Heart right ventricle (tissue), 16 donors: ENCODE measurements around the gene PMM2. TPM values are rescaled to one million over a fixed set of nuclear protein-coding genes. Genes with fewer than 3 reads are reported as not detected.
A peak's percentile ranks its signal among the peaks of the same experiment; 100 is the strongest.

Source experiments
- ATAC-seq, 8 donors: fragments of 200-7000 bp; cut with Tn5 transposase; one replicate each; pipeline ENCODE4 v1.9.1; 2020; ENCODE audit warnings: mild to moderate bottlenecking in 8 of 8, moderate library complexity in 8 of 8, moderate number of reproducible peaks in 1 of 8
- DNase-seq, 2 donors: peaks; one replicate each; pipeline ENCODE4 v3.0.0-alpha.2; 2020
- H3K27ac ChIP-seq, 10 donors: fragments of 200-600 bp; sonication (generic) in 2 of 10; one replicate each; pipeline versions ENCODE4 v1.5.0 to v1.8.0; 2020 to 2022; ENCODE audit warnings: mild to moderate bottlenecking in 3 of 10
- H3K27me3 ChIP-seq, 7 donors: fragments of 200-600 bp; one replicate each; pipeline ENCODE4 v1.8.0; 2021 to 2022; ENCODE audit warnings: mild to moderate bottlenecking in 2 of 7
- H3K36me3 ChIP-seq, 9 donors: fragments of 200-600 bp; sonication (generic) in 1 of 9; one replicate each; pipeline versions ENCODE4 v1.5.0 to v1.8.0; 2020 to 2022; ENCODE audit warnings: mild to moderate bottlenecking in 2 of 9
- H3K4me1 ChIP-seq, 9 donors: fragments of 200-600 bp; sonication (generic) in 1 of 9; one replicate each; pipeline versions ENCODE4 v1.5.0 to v1.8.0; 2020 to 2022; ENCODE audit warnings: mild to moderate bottlenecking in 4 of 9
- H3K4me3 ChIP-seq, 10 donors: fragments of 200-600 bp; sonication (generic) in 2 of 10; one replicate each; pipeline versions ENCODE4 v1.5.0 to v1.8.0; 2020 to 2022; ENCODE audit warnings: mild to moderate bottlenecking in 7 of 10, moderate library complexity in 2 of 10
- H3K9me3 ChIP-seq, 11 donors: fragments of 200-600 bp in 10 of 11; sonication (generic) in 2 of 11; one replicate each; pipeline versions ENCODE4 v1.5.0 to v1.8.0; 2013 to 2022; ENCODE audit warnings: mild to moderate bottlenecking in 2 of 11, control low read depth in 1 of 11, moderate library complexity in 1 of 11
- WGBS, 2 donors: extraction: QIAGEN DNeasy Blood & Tissue Kit; methylation state at CpG; one replicate each; pipeline ENCODE4 v1.1.7; 2013; ENCODE audit warnings: inconsistent platforms in 1 of 2; 5-methylcytosine and 5-hydroxymethylcytosine counted together
- intact Hi-C, 10 donors: fragments of 100-400 bp; cut with DNase I; formaldehyde crosslinking; loops; one replicate each; pipeline versions ENCODE4 v1.11.1 to v1.14.2; 2022
- polyA plus RNA-seq, 2 donors: library from polyadenylated mRNA; stranded (reverse); fragments of 200-250 nt; gene quantifications; one replicate each; pipeline ENCODE4 v1.2.3, GENCODE V29; 2013
- total RNA-seq, 10 donors: library from RNA; stranded (reverse); fragmentation: NEBNext Ultra II Directional in 3 of 10; extraction: Animal tissue kit (Norgen Biotek cat#: 25700) in 3 of 10; gene quantifications; one replicate each; pipeline versions ENCODE4 v1.2.1 to v1.2.4, GENCODE V29; 2021 to 2023
- TF ChIP-seq, protein P1 (sequence below), 9 donors: fragments of 200-600 bp; sonication (generic) in 2 of 9; IDR thresholded peaks; one replicate each; pipeline versions ENCODE4 v1.5.0 to v1.8.0; 2021 to 2022; ENCODE audit warnings: antibody characterized with exemption in 9 of 9, mild to moderate bottlenecking in 5 of 9, moderate library complexity in 1 of 9
- donor health status: Arrhythmogenic right ventricular cardiomyopathy.
- donor health status: ischemic (EF 13 %, LVEDD 7.1; RV severe dilation, severe dysfunction).
- donor health status: healthy with polysubstance abuse.
- donor health status: DM: no; HTN: yes; CAD: no.
- donor health status: DM: no; HTN: no; CAD: no.
- donor health status: ischemic (EF 25% LVEDD 6.9; RV normal size, moderate dysfunction).
- donor health status: ischemic (EF 25% LVEDD 5.7; RV mildly dilated, moderate dysfunction).
- donor health status: healthy.
- donor health status: DM: yes; HTN: yes; CAD: no.
- donor health status: Ischemic cardiomyopathy.
- donor health status: ischemic (EF 35%, LVEDD 5.7; RV mildly dilated, moderate dysfunction).
- donor health status: nonischemic (EF 11% LVEDD 7.7; RV severe dilation, severe dysfunction).
- donor health status: DM: yes; HTN: yes; CAD: no.
- donor health status: PGD.
- donor health status: ischemic (EF 29% LVEDD 5.4; RV normal size, mild dysfunction).
- donor health status: nonischemic (EF 23%, LVEDD 6.1; RV moderate dilation, normal function).

Gene PMM2
- total and polyA plus RNA-seq, 12 donors, result 9.4 to 25.9 (median 13.9) TPM

DNA sequence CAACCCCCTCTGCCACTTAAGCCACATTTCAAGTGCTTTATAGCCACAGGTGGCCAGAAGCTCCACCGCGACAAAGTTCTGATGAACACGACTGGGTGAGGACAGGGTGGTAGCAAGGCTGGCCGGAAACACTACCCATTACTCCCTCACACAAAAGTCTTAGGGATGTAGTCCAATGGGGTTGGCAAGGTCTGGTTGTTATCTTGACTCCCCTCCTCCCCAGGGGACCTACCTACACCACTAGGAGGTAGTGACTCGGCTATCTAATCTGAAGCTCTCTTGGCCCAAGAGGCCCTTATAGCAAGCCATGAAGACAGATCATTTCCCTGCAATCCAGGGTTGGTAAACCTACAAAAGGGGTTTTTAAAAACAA lies 92.9 kb downstream of the PMM2 start:
- no peak for ATAC-seq

GRCh38 chr16:8892101-8892575 lies 94.5 kb downstream of the PMM2 start:
- DNase-seq (no peak), ATAC-seq (peak in 1 of 8 donors; percentile 29)
- Histone ChIP-seq H3K27ac (no peak overlapping the region), H3K4me1 (peaks cover 0 to 31% (median 13%) of the 10 kb centered on the region in 9 donors), H3K4me3 (no peak overlapping the region), H3K36me3 (peaks cover 0 to 81% (median 59%) of the 10 kb centered on the region in 9 donors), H3K9me3 (no peaks in the 10 kb centered on the region), H3K27me3 (no peaks in the 10 kb centered on the region)
- 75 to 78% methylated on average over 16 of the region's 16 CpGs for WGBS, 2 donors
- TF ChIP-seq, protein P1, sequence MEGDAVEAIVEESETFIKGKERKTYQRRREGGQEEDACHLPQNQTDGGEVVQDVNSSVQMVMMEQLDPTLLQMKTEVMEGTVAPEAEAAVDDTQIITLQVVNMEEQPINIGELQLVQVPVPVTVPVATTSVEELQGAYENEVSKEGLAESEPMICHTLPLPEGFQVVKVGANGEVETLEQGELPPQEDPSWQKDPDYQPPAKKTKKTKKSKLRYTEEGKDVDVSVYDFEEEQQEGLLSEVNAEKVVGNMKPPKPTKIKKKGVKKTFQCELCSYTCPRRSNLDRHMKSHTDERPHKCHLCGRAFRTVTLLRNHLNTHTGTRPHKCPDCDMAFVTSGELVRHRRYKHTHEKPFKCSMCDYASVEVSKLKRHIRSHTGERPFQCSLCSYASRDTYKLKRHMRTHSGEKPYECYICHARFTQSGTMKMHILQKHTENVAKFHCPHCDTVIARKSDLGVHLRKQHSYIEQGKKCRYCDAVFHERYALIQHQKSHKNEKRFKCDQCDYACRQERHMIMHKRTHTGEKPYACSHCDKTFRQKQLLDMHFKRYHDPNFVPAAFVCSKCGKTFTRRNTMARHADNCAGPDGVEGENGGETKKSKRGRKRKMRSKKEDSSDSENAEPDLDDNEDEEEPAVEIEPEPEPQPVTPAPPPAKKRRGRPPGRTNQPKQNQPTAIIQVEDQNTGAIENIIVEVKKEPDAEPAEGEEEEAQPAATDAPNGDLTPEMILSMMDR (IDR thresholded peaks at IDR 0.05), result no peak
- intact Hi-C loops, result no loop called here

More for the DNA sequence above, 92.9 kb downstream of the PMM2 start:
- 63 to 74% methylated on average over 5 of the region's 5 CpGs for WGBS, 2 donors
- no peak for DNase-seq
- peaks cover 0 to 43% (median 24%) of the 10 kb centered on the region in 9 donors for H3K4me1 ChIP-seq
- H3K4me3 ChIP-seq, result no peak overlapping the region
- TF ChIP-seq, protein P1 (IDR thresholded peaks at IDR 0.05), result no peak
- no peaks in the 10 kb centered on the region for H3K27me3 ChIP-seq
- peaks cover 0 to 65% (median 43%) of the 10 kb centered on the region in 9 donors for H3K36me3 ChIP-seq
- no peaks in the 10 kb centered on the region for H3K9me3 ChIP-seq
- intact Hi-C loops, result no loop called here
- H3K27ac ChIP-seq, result no peak overlapping the region

GRCh38 chr16:8893426-8893825 lies 95.8 kb downstream of the PMM2 start:
- Histone ChIP-seq H3K27me3 (no peaks in the 10 kb centered on the region), H3K9me3 (no peaks in the 10 kb centered on the region), H3K36me3 (peaks cover 0 to 94% (median 70%) of the 10 kb centered on the region in 9 donors), H3K4me3 (no peak overlapping the region), H3K27ac (no peak overlapping the region), H3K4me1 (peaks cover 0 to 21% (median 4%) of the 10 kb centered on the region in 9 donors)
- DNase-seq, result no peak
- WGBS, 2 donors, result 77 to 78% methylated on average over 9 of the region's 9 CpGs
- TF ChIP-seq, protein P1 (IDR thresholded peaks at IDR 0.05), result no peak
- intact Hi-C loops, result no loop called here
- no peak for ATAC-seq

- TF ChIP-seq, protein P1 (IDR thresholded peaks at IDR 0.05), result no peak
- Histone ChIP-seq H3K4me3 (no peak overlapping the region), H3K27me3 (no peaks in the 10 kb centered on the region), H3K27ac (no peak overlapping the region), H3K9me3 (no peaks in the 10 kb centered on the region), H3K4me1 (peaks cover 0 to 21% (median 3%) of the 10 kb centered on the region in 9 donors), H3K36me3 (peaks cover under 1 to 100% (median 77%) of the 10 kb centered on the region in 9 donors)
- DNase-seq, result no peak
- no peak for ATAC-seq
- 85 to 89% methylated on average over 14 of the region's 14 CpGs for WGBS, 2 donors
- intact Hi-C loops, result no loop called here
Observed at GRCh38 chr16:8893976-8894690, 96.5 kb downstream of the PMM2 start.
